Measurements from ENCODE around the gene RGS3. TPM values are rescaled to one million over a fixed set of nuclear protein-coding genes. Genes with fewer than 3 reads are reported as not detected.
A peak's percentile ranks its signal among the peaks of the same experiment; 100 is the strongest.

Gene RGS3
- total RNA-seq, 1 donor from 2014 or later, result 36.7 TPM

DNA sequence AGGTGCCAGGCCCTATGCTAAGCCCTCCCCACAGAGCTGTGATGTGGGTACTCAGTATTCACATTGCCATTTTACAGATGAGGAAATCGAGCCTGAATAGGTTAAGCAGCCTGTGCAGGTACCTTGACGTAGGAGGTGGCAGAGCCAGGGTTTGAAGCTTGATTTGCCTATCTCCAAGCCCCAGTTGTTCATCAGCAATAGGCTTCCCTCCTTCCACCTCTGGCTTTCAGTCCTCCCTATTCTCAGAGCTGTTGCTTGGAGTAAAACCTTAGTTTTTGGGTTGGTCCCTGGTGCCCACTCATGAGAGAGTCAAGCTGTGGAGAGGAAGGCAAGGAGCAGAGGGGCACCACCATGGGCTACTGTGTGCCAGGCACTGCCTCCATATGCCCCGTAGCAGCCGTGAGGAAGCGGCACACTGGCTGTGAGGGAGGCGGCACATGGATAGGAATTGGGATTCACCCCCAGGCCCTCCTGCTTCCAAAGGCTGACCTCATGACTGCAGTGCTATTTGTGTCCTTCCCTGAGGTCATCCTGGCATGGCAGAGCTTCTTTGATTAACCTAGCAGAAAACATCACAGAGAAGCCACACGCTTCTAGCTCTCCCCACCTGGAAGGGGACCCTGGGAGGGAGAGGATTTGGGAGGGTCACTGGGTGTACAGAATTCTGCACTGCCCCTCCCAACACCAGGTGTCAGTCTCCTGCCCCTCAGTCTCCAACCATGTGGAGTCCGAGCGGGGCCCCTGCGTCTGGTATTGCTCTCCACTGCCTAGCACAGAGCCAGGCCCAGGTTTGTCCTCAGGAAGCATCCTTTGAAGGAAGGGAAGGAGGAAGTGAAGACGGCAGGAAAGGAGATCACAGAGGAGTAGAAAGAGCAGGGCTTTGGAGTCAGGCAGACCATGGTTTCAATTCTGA lies 109.8 kb downstream of the RGS3 start:
- no peak for DNase-seq (ENCODE audit: low read depth, low spot score)
- TF ChIP-seq, protein P1, sequence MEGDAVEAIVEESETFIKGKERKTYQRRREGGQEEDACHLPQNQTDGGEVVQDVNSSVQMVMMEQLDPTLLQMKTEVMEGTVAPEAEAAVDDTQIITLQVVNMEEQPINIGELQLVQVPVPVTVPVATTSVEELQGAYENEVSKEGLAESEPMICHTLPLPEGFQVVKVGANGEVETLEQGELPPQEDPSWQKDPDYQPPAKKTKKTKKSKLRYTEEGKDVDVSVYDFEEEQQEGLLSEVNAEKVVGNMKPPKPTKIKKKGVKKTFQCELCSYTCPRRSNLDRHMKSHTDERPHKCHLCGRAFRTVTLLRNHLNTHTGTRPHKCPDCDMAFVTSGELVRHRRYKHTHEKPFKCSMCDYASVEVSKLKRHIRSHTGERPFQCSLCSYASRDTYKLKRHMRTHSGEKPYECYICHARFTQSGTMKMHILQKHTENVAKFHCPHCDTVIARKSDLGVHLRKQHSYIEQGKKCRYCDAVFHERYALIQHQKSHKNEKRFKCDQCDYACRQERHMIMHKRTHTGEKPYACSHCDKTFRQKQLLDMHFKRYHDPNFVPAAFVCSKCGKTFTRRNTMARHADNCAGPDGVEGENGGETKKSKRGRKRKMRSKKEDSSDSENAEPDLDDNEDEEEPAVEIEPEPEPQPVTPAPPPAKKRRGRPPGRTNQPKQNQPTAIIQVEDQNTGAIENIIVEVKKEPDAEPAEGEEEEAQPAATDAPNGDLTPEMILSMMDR (conservative IDR thresholded peaks at IDR 0.05), result no peak

DNA sequence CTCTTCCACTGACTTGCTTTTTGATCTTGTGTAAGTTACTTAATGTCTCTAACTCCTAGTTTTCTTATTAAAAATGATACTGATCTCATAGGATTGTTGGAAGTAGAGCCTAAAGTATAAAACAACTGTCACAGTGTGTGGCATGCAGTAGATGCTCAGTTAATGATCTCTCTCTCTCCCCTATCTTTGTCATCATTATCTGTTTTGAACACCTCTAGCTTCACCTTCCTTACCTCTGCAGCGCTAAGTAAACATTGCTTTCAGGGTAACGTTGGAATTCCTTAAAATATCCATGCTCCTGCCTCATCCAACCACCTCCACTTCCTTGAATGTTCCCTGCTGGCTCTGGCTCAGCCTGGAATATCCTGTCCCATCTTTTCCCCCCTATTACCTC lies 110.4 kb downstream of the RGS3 start:
- TF ChIP-seq, protein P1 (conservative IDR thresholded peaks at IDR 0.05), result no peak
- no peaks in the 10 kb centered on the region for H3K27me3 Mint-ChIP-seq (ENCODE audit: low read depth)
- H3K36me3 Mint-ChIP-seq (ENCODE audit: low read depth), result peaks cover 9% of the 10 kb centered on the region
- peaks cover 5% of the 10 kb centered on the region for H3K9me3 Mint-ChIP-seq
- no peak overlapping the region for H3K4me3 Mint-ChIP-seq
- no peak for DNase-seq (ENCODE audit: low read depth, low spot score)
- peaks cover 53% of the 10 kb centered on the region for H3K4me1 Mint-ChIP-seq
- H3K27ac Mint-ChIP-seq (ENCODE audit: unreplicated experiment), result peak overlapping the region; percentile 24

More for the DNA sequence above, 109.8 kb downstream of the RGS3 start:
- Mint-ChIP-seq H3K4me3 (no peak overlapping the region), H3K4me1 (peaks cover 51% of the 10 kb centered on the region), H3K36me3 (ENCODE audit: low read depth) (peaks cover 9% of the 10 kb centered on the region), H3K9me3 (peaks cover 5% of the 10 kb centered on the region), H3K27me3 (ENCODE audit: low read depth) (no peaks in the 10 kb centered on the region), H3K27ac (ENCODE audit: unreplicated experiment) (no peak overlapping the region)

GRCh38 chr9:113574441-113575262 lies 111.1 kb downstream of the RGS3 start:
- H3K4me1 Mint-ChIP-seq, result peaks cover 50% of the 10 kb centered on the region
- no peak for DNase-seq (ENCODE audit: low read depth, low spot score)
- no peak overlapping the region for H3K4me3 Mint-ChIP-seq
- peaks cover 5% of the 10 kb centered on the region for H3K9me3 Mint-ChIP-seq
- TF ChIP-seq, protein P1 (conservative IDR thresholded peaks at IDR 0.05), result no peak
- peak overlapping the region; percentile 46 for H3K27ac Mint-ChIP-seq (ENCODE audit: unreplicated experiment)
- H3K27me3 Mint-ChIP-seq (ENCODE audit: low read depth), result no peaks in the 10 kb centered on the region
- H3K36me3 Mint-ChIP-seq (ENCODE audit: low read depth), result peaks cover 9% of the 10 kb centered on the region

DNA sequence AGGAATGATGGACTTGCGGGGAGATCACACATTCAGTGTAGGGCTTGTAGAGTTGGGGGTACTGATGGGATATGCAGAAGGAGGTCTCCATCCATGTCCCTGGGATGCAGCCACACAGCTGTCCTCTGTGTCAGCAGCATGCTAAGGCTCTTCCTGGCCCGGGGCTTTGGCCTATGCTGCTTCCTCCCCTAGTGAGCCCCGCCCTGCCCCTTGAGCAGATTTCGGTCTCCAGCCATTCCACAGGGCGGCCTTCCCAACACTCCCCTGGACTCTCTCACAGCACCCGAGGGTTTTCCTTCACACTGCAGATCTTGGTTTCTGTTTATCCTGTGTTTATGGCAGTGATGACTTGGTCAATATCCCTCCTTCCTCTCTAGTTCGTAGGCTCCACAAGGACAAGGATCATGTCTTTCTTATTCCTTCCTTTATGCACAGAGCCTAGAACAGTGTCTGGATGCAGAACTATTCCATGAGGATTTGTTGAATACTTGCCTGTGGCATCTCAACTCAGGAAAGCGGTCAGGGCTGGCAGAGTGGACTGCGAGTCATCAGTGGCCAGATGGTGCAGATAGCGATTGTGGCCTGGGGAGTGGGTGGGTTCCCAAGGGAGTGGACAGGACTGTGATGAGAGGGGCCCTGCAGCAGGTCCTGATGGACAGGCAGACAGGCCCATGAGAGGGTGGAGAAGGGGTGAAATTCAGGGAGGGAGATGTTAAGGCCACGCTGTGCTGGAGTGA lies 114.2 kb downstream of the RGS3 start:
- Mint-ChIP-seq H3K9me3 (no peaks in the 10 kb centered on the region), H3K4me3 (no peak overlapping the region), H3K36me3 (ENCODE audit: low read depth) (no peaks in the 10 kb centered on the region), H3K27ac (ENCODE audit: unreplicated experiment) (no peak overlapping the region), H3K27me3 (ENCODE audit: low read depth) (no peaks in the 10 kb centered on the region), H3K4me1 (peaks cover 55% of the 10 kb centered on the region)
- DNase-seq (ENCODE audit: low read depth, low spot score), result no peak
- TF ChIP-seq, protein P1 (conservative IDR thresholded peaks at IDR 0.05), result no peak

DNA sequence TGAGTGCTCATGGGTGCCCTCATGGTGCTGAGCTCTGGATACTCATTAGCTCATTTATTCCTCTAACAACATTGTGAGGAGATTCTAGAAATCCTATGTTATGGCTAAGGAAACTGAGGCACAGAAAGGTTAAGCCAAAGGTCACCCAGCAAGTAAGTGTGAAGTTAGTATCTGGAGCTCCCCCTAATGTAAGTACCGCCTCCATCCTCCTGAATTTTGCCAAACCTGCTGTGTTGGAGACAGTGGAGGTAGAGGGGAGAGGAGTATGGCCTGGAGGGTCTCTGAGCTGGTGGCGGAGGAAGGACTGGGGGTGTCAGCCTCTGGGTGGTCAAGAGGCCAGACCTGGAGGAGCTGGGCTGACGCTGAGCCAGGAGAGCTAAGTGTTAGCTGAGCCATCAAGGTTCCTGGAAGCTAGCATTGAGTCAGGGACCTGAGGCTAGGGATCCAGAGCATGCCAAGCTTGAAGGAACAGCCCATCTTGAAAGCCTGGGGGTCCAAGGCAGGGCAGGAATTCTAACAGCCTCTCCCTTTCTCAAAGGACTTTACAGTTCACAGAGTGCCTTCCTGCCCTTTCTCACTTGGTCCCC lies 114.8 kb downstream of the RGS3 start:
- no peak overlapping the region for H3K4me3 Mint-ChIP-seq
- no peak overlapping the region for H3K27ac Mint-ChIP-seq (ENCODE audit: unreplicated experiment)
- TF ChIP-seq, protein P1 (conservative IDR thresholded peaks at IDR 0.05), result no peak
- H3K9me3 Mint-ChIP-seq, result no peaks in the 10 kb centered on the region
- no peak for DNase-seq (ENCODE audit: low read depth, low spot score)
- no peaks in the 10 kb centered on the region for H3K27me3 Mint-ChIP-seq (ENCODE audit: low read depth)
- peaks cover 48% of the 10 kb centered on the region for H3K4me1 Mint-ChIP-seq
- H3K36me3 Mint-ChIP-seq (ENCODE audit: low read depth), result no peaks in the 10 kb centered on the region
